DND-41 (cell line): Measurements from ENCODE around the gene EDAR.

ENCODE experiments used
- ATAC-seq: fragments of 200-7000 bp; cut with Tn5 transposase; 3 replicates; pipeline ENCODE4 v1.9.1; 2021; ENCODE audit warnings: low read depth; ENCODE audit not compliant: insufficient read depth
- DNase-seq: peaks from one replicate; pipeline ENCODE4 v3.0.0-alpha.2; 2020
- H2AFZ ChIP-seq: 2 replicates; pipeline ENCODE4 v1.6.0; 2012; ENCODE audit warnings: low read depth, low read length
- H3K27ac ChIP-seq: 2 replicates; pipeline ENCODE4 v1.5.1; 2012; ENCODE audit warnings: low read length, inconsistent platforms
- H3K27me3 ChIP-seq: fragments of 200-600 bp; sonication (generic); 2 replicates; pipeline ENCODE4 v1.6.0; 2012; ENCODE audit warnings: low read length, mild to moderate bottlenecking, inconsistent platforms; ENCODE audit not compliant: insufficient read depth, poor library complexity
- H3K36me3 ChIP-seq: 2 replicates; pipeline ENCODE4 v1.5.1; 2012; ENCODE audit warnings: low read length, inconsistent platforms; ENCODE audit not compliant: insufficient read depth
- H3K4me1 ChIP-seq: 2 replicates; pipeline ENCODE4 v1.5.1; 2012; ENCODE audit warnings: mild to moderate bottlenecking, low read length; ENCODE audit not compliant: insufficient read depth
- H3K4me2 ChIP-seq: 2 replicates; pipeline ENCODE4 v1.6.0; 2012; ENCODE audit warnings: mild to moderate bottlenecking, moderate library complexity, low read length, inconsistent platforms; ENCODE audit not compliant: insufficient read depth
- H3K4me3 ChIP-seq, 2 experiments: fragments of 200-600 bp in 1 of 2; shearing (Covaris generic) in 1 of 2; 2 replicates each; pipeline ENCODE4 v1.5.1; 2012 to 2016; ENCODE audit warnings: inconsistent platforms in 2 of 2, low read length in 2 of 2, mild to moderate bottlenecking in 2 of 2, low read depth in 1 of 2, moderate library complexity in 1 of 2
- H3K79me2 ChIP-seq: 2 replicates; pipeline ENCODE4 v1.6.0; 2012; ENCODE audit warnings: low read length, inconsistent platforms; ENCODE audit not compliant: insufficient read depth
- H3K9ac ChIP-seq: 2 replicates; pipeline ENCODE4 v1.6.0; 2012; ENCODE audit warnings: low read depth, mild to moderate bottlenecking, inconsistent platforms, low read length, moderate library complexity
- H3K9me3 ChIP-seq: 2 replicates; pipeline ENCODE4 v1.5.1; 2012; ENCODE audit warnings: low read length, moderate library complexity, mild to moderate bottlenecking, inconsistent platforms; ENCODE audit not compliant: insufficient read depth, severe bottlenecking
- H4K20me1 ChIP-seq: 2 replicates; pipeline ENCODE4 v1.6.0; 2012; ENCODE audit warnings: low read length; ENCODE audit not compliant: insufficient read depth
- CTCF ChIP-seq: IDR thresholded peaks from 2 replicates; pipeline ENCODE4 v1.5.1; 2012; ENCODE audit warnings: borderline replicate concordance, low read length, moderate library complexity, mild to moderate bottlenecking; ENCODE audit not compliant: poor library complexity, severe bottlenecking; ENCODE audit errors: extremely low read depth
- EZH2 ChIP-seq: IDR thresholded peaks from 3 replicates; pipeline ENCODE4 v1.6.1; 2012; ENCODE audit warnings: borderline replicate concordance, low read depth, mild to moderate bottlenecking, moderate library complexity, low read length, inconsistent platforms; ENCODE audit not compliant: severe bottlenecking

Gene EDAR

GRCh38 chr2:108868911-108869310 is 120.1 kb downstream of the EDAR start:
- ATAC-seq (no peak), DNase-seq (no peak)
- Histone ChIP-seq H3K4me3 (no peak overlapping the region), H3K27me3 (no peaks in the 10 kb centered on the region), H4K20me1 (no peaks in the 10 kb centered on the region), H3K4me1 (peaks cover 9% of the 10 kb centered on the region; the same call in 1 of the 2 replicates), H3K79me2 (peaks cover 5% of the 10 kb centered on the region; the same call in 1 of the 2 replicates), H3K36me3 (peaks cover 95% of the 10 kb centered on the region), H3K9ac (no peak overlapping the region), H3K9me3 (peaks cover 32% of the 10 kb centered on the region), H3K4me2 (no peak overlapping the region), H2AFZ (no peak overlapping the region), H3K27ac (no peak overlapping the region; the same call in 1 of the 2 replicates)
- TF ChIP-seq EZH2 (no peak), CTCF (no peak)

GRCh38 chr2:108866041-108866440 is 123.0 kb downstream of the EDAR start:
- peaks cover 97% of the 10 kb centered on the region for H3K36me3 ChIP-seq
- H3K4me1 ChIP-seq = peaks cover 9% of the 10 kb centered on the region; the same call in 1 of the 2 replicates
- DNase-seq (no peak), ATAC-seq (no peak)
- H3K4me2 ChIP-seq = no peak overlapping the region
- peaks cover 32% of the 10 kb centered on the region for H3K9me3 ChIP-seq
- no peak overlapping the region for H3K27ac ChIP-seq
- H3K79me2 ChIP-seq = peaks cover 17% of the 10 kb centered on the region
- H3K9ac ChIP-seq = no peak overlapping the region
- peaks cover 3% of the 10 kb centered on the region; the same call in 1 of the 2 replicates for H4K20me1 ChIP-seq
- TF ChIP-seq CTCF (no peak), EZH2 (no peak)
- H2AFZ ChIP-seq = no peak overlapping the region
- H3K4me3 ChIP-seq = no peak overlapping the region
- H3K27me3 ChIP-seq = no peaks in the 10 kb centered on the region

GRCh38 chr2:108858894-108859293 is 130.1 kb downstream of the EDAR start:
- Histone ChIP-seq H4K20me1 (peaks cover 3% of the 10 kb centered on the region; the same call in 1 of the 2 replicates), H3K9me3 (no peaks in the 10 kb centered on the region), H3K4me3 (no peak overlapping the region), H3K4me1 (no peaks in the 10 kb centered on the region), H3K9ac (no peak overlapping the region), H3K4me2 (no peak overlapping the region), H3K27me3 (no peaks in the 10 kb centered on the region), H2AFZ (no peak overlapping the region), H3K79me2 (peaks cover 74% of the 10 kb centered on the region), H3K27ac (no peak overlapping the region), H3K36me3 (peaks cover 98% of the 10 kb centered on the region)
- TF ChIP-seq CTCF (no peak), EZH2 (no peak)
- ATAC-seq = no peak
- DNase-seq = no peak
